Measurements from ENCODE around the gene C2CD4B.

DNA sequence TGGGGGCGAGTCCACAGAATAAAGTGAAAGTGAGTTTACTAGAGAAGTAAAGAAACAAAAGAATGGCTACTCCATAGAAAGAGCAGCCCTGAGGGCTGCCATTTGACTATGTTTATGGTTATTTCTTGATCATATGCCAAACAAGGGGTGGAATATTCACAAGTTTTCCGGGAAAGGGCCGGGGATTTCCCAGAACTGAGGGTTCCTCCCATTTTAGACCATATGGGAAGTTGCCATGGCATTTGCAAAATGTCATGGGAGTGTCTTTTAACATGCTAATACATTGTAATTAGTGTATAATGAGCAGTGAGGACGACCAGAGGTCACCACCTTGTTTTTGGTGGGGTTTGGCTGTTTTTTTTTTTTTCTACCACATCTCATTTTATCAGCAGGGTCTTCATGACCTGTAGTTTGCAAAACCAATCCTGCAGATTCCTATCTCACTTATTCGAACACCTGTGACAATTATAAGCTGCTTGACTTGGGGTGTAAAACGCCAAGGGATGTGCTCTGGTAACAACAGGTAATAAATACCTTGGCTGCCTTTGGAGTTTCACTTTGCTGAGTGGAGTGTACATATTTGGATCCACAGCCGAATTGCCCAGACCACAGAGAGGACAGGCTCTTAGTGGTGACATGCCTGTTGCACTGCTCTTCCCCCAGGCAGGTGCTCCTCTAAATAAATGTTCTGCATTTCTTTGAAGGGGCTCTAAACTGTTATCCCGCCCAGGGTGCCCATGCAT is 43.6 kb downstream of the C2CD4B start:
- TF ChIP-seq POLR2A (IDR thresholded peaks at IDR 0.05), result no peak
- TF ChIP-seq, protein P1, sequence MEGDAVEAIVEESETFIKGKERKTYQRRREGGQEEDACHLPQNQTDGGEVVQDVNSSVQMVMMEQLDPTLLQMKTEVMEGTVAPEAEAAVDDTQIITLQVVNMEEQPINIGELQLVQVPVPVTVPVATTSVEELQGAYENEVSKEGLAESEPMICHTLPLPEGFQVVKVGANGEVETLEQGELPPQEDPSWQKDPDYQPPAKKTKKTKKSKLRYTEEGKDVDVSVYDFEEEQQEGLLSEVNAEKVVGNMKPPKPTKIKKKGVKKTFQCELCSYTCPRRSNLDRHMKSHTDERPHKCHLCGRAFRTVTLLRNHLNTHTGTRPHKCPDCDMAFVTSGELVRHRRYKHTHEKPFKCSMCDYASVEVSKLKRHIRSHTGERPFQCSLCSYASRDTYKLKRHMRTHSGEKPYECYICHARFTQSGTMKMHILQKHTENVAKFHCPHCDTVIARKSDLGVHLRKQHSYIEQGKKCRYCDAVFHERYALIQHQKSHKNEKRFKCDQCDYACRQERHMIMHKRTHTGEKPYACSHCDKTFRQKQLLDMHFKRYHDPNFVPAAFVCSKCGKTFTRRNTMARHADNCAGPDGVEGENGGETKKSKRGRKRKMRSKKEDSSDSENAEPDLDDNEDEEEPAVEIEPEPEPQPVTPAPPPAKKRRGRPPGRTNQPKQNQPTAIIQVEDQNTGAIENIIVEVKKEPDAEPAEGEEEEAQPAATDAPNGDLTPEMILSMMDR (IDR thresholded peaks at IDR 0.05), result no peak
